H9 (cell line): ENCODE measurements around the gene ZIC5. TPM values are rescaled to one million over a fixed set of nuclear protein-coding genes. Genes with fewer than 3 reads are reported as not detected.

Experiments
- DNase-seq: peaks from one replicate; pipeline ENCODE4 v3.0.0-alpha.2; 2017
- H2AFZ ChIP-seq: one replicate; pipeline ENCODE4 v1.6.1; 2013; ENCODE audit warnings: mild to moderate bottlenecking, low read length, control low read depth, moderate library complexity
- H2AK5ac ChIP-seq: 2 replicates; pipeline ENCODE4 v1.6.1; 2013; ENCODE audit warnings: low read length, control low read depth, mixed read lengths; ENCODE audit not compliant: insufficient read length
- H2BK120ac ChIP-seq: one replicate; pipeline ENCODE4 v1.6.1; 2013; ENCODE audit warnings: low read depth, mild to moderate bottlenecking, low read length, control low read depth, inconsistent platforms; ENCODE audit not compliant: poor library complexity, severe bottlenecking
- H2BK12ac ChIP-seq: 2 replicates; pipeline ENCODE4 v1.6.1; 2013; ENCODE audit warnings: low read length, control low read depth, mixed read lengths, low read depth; ENCODE audit not compliant: insufficient read length
- H2BK15ac ChIP-seq: 2 replicates; pipeline ENCODE4 v1.6.1; 2013; ENCODE audit warnings: low read depth, low read length, control low read depth
- H2BK20ac ChIP-seq: one replicate; pipeline ENCODE4 v1.6.1; 2013; ENCODE audit warnings: low read depth, mild to moderate bottlenecking, low read length, control low read depth, inconsistent platforms; ENCODE audit not compliant: poor library complexity, severe bottlenecking
- H2BK5ac ChIP-seq: 2 replicates; pipeline ENCODE4 v1.6.1; 2013; ENCODE audit warnings: low read length, control low read depth, mixed read lengths; ENCODE audit not compliant: insufficient read length
- H3K14ac ChIP-seq: 2 replicates; pipeline ENCODE4 v1.6.1; 2013; ENCODE audit warnings: low read length, control low read depth; ENCODE audit not compliant: insufficient read depth
- H3K18ac ChIP-seq: 2 replicates; pipeline ENCODE4 v1.6.1; 2013; ENCODE audit warnings: low read depth, mild to moderate bottlenecking, mixed read lengths, low read length, control low read depth; ENCODE audit not compliant: insufficient read length
- H3K23ac ChIP-seq: 2 replicates; pipeline ENCODE4 v1.6.1; 2013; ENCODE audit warnings: low read length, control low read depth, mixed read lengths, low read depth; ENCODE audit not compliant: insufficient read length
- H3K23me2 ChIP-seq: 2 replicates; pipeline ENCODE4 v1.6.1; 2013; ENCODE audit warnings: low read depth, mild to moderate bottlenecking, mixed read lengths, low read length, control low read depth; ENCODE audit not compliant: insufficient read length, poor library complexity, severe bottlenecking
- H3K27ac ChIP-seq: 2 replicates; pipeline ENCODE4 v1.5.1; 2013; ENCODE audit warnings: low read length, control low read depth, mixed read lengths, low read depth; ENCODE audit not compliant: insufficient read length
- H3K27me3 ChIP-seq: 2 replicates; pipeline ENCODE4 v1.6.1; 2013; ENCODE audit warnings: low read length, control low read depth, inconsistent platforms; ENCODE audit not compliant: insufficient read depth
- H3K4ac ChIP-seq: 2 replicates; pipeline ENCODE4 v1.6.1; 2013; ENCODE audit warnings: low read depth, mild to moderate bottlenecking, control low read depth, inconsistent platforms, low read length, moderate library complexity
- H3K4me1 ChIP-seq: 2 replicates; pipeline ENCODE4 v1.6.1; 2013; ENCODE audit warnings: low read length, control low read depth, inconsistent platforms; ENCODE audit not compliant: insufficient read depth
- H3K4me2 ChIP-seq: 2 replicates; pipeline ENCODE4 v1.6.1; 2013; ENCODE audit warnings: low read length, control low read depth, mixed read lengths; ENCODE audit not compliant: insufficient read length, insufficient read depth
- H3K56ac ChIP-seq: 2 replicates; pipeline ENCODE4 v1.6.1; 2013; ENCODE audit warnings: low read depth, mild to moderate bottlenecking, mixed read lengths, low read length, control low read depth; ENCODE audit not compliant: insufficient read length
- H3K79me1 ChIP-seq: 2 replicates; pipeline ENCODE4 v1.6.1; 2013; ENCODE audit warnings: low read depth, mild to moderate bottlenecking, moderate library complexity, low read length, control low read depth, inconsistent platforms; ENCODE audit not compliant: insufficient read depth, poor library complexity, severe bottlenecking
- H3K79me2 ChIP-seq: 2 replicates; pipeline ENCODE4 v1.6.1; 2013; ENCODE audit warnings: low read length, control low read depth, inconsistent platforms; ENCODE audit not compliant: insufficient read depth
- H3K9ac ChIP-seq: 2 replicates; pipeline ENCODE4 v1.6.1; 2013; ENCODE audit warnings: low read length, control low read depth, mixed read lengths; ENCODE audit not compliant: insufficient read length; ENCODE audit errors: extremely low read depth
- H3K9me3 ChIP-seq: one replicate; pipeline ENCODE4 v1.6.1; 2013; ENCODE audit warnings: low read depth, low read length, inconsistent platforms; ENCODE audit not compliant: control insufficient read depth
- H3T11ph ChIP-seq: one replicate; pipeline ENCODE4 v1.6.1; 2013; ENCODE audit warnings: mild to moderate bottlenecking, low read length, control low read depth, inconsistent platforms
- H4K20me1 ChIP-seq: one replicate; pipeline ENCODE4 v1.6.1; 2013; ENCODE audit not compliant: control insufficient read depth, insufficient read length, insufficient read depth
- H4K5ac ChIP-seq: 2 replicates; pipeline ENCODE4 v1.6.1; 2013; ENCODE audit warnings: low read depth, mild to moderate bottlenecking, mixed read lengths, low read length, control low read depth; ENCODE audit not compliant: insufficient read length
- H4K8ac ChIP-seq: replicated peaks from 2 replicates; pipeline ENCODE4 v1.6.1; 2013; ENCODE audit warnings: low read length, control low read depth, mixed read lengths, low read depth; ENCODE audit not compliant: insufficient read length
- H4K91ac ChIP-seq: 2 replicates; pipeline ENCODE4 v1.6.1; 2013; ENCODE audit warnings: low read depth, mild to moderate bottlenecking, moderate library complexity, mixed read lengths, low read length, control low read depth; ENCODE audit not compliant: insufficient read length
- H3K27ac Mint-ChIP-seq, 3 experiments: 2 replicates in 2 of 3; 3 replicates in 1 of 3; pipeline ENCODE4 v1.8.0; 2020 to 2021; ENCODE audit warnings: mixed read lengths in 3 of 3, mild to moderate bottlenecking in 1 of 3, moderate library complexity in 1 of 3
- H3K27me3 Mint-ChIP-seq: 2 replicates; pipeline ENCODE4 v1.8.0; 2021; ENCODE audit warnings: low read depth, mild to moderate bottlenecking, moderate library complexity, mixed read lengths
- H3K36me3 Mint-ChIP-seq, 3 experiments: 2 replicates in 2 of 3; 3 replicates in 1 of 3; pipeline ENCODE4 v1.8.0; 2020 to 2021; ENCODE audit warnings: low read depth in 3 of 3, mixed read lengths in 3 of 3; ENCODE audit not compliant: insufficient read depth in 1 of 3
- H3K4me1 Mint-ChIP-seq, 2 experiments: 2 replicates each; pipeline ENCODE4 v1.8.0; 2020; ENCODE audit warnings: mixed read lengths in 2 of 2
- H3K4me3 Mint-ChIP-seq, 2 experiments: 2 replicates in 1 of 2; 3 replicates in 1 of 2; pipeline ENCODE4 v1.8.0; 2020 to 2021; ENCODE audit warnings: mild to moderate bottlenecking in 2 of 2, mixed read lengths in 2 of 2, moderate library complexity in 1 of 2
- H3K9me3 Mint-ChIP-seq, 2 experiments: 2 replicates in 1 of 2; 3 replicates in 1 of 2; pipeline ENCODE4 v1.8.0; 2020; ENCODE audit warnings: mild to moderate bottlenecking in 2 of 2, mixed read lengths in 2 of 2, moderate library complexity in 1 of 2
- WGBS: extraction: QIAGEN DNeasy Blood & Tissue Kit; methylation state at CpG from one replicate; pipeline ENCODE4 v1.1.7; 2013; ENCODE audit warnings: missing lambda C conversion rate, low lambda C conversion rate, mixed read lengths; ENCODE audit not compliant: insufficient read length; ENCODE audit errors: extremely low coverage; 5-methylcytosine and 5-hydroxymethylcytosine counted together
- total RNA-seq: library from RNA; stranded (reverse); gene quantifications from 2 replicates; pipeline ENCODE4 v1.2.1, GENCODE V29; 2021
- TF ChIP-seq, protein P1 (sequence below): fragments of 200-600 bp; sonication (generic); conservative IDR thresholded peaks from 3 replicates; pipeline ENCODE4 v1.8.0; 2021; ENCODE audit warnings: antibody characterized with exemption, mild to moderate bottlenecking

The ZIC5 gene
- total RNA-seq, 1 experiment from 2014 or later: 51.9 TPM

DNA sequence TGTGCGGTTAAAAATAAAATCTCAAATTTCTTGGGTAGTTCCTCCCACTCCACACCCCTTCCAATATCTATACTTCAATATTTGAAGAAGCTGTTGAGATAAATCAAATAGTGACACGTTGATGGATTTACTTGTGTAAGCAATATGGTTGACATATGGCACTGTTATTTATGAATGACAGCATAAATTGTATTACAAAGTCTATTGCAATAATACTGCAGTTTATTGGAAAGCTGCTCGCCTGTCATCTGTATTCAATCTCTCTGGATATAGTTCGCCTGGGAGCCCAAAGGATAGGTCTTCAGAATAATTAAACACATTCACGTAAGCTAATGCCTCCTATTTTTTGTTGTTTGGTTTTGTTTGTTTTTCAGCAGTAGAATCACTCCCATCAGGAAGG is 5.0 kb upstream of the ZIC5 start:
- peaks cover 10% of the 10 kb centered on the region; the same call in 1 of the 2 replicates for H3K4me1 ChIP-seq

More for the DNA sequence above, 5.0 kb upstream of the ZIC5 start:
- Histone ChIP-seq H2AK5ac (no peak overlapping the region), H3K79me1 (no peaks in the 10 kb centered on the region), H3K14ac (no peak overlapping the region), H3K23me2 (peaks cover 37% of the 10 kb centered on the region), H3K79me2 (no peaks in the 10 kb centered on the region), H4K8ac (no peak overlapping the region), H4K20me1 (no peaks in the 10 kb centered on the region), H3K18ac (no peak overlapping the region), H4K91ac (no peak overlapping the region), H3K4me2 (no peak overlapping the region), H3K27me3 (peaks cover 4% of the 10 kb centered on the region; the same call in 1 of the 2 replicates), H3K9ac (no peak overlapping the region), H3K56ac (no peak overlapping the region), H4K5ac (no peak overlapping the region), H3K9me3 (no peaks in the 10 kb centered on the region), H3K27ac (no peak overlapping the region), H3K23ac (no peak overlapping the region), H3T11ph (no peak overlapping the region), H2AFZ (no peak overlapping the region), H2BK12ac (no peak overlapping the region), H2BK5ac (no peak overlapping the region), H2BK15ac (no peak overlapping the region), H2BK20ac (no peak overlapping the region), H2BK120ac (no peak overlapping the region), H3K4ac (no peak overlapping the region)
- H3K36me3 Mint-ChIP-seq: no peaks in the 10 kb centered on the region
- H3K9me3 Mint-ChIP-seq: peaks cover 0 to 4% of the 10 kb centered on the region in 2 experiments; a peak in 1 of 5 replicates
- WGBS: no CpG with 5 or more reads among the region's 5 CpGs
- DNase-seq: no peak
- TF ChIP-seq, protein P1, sequence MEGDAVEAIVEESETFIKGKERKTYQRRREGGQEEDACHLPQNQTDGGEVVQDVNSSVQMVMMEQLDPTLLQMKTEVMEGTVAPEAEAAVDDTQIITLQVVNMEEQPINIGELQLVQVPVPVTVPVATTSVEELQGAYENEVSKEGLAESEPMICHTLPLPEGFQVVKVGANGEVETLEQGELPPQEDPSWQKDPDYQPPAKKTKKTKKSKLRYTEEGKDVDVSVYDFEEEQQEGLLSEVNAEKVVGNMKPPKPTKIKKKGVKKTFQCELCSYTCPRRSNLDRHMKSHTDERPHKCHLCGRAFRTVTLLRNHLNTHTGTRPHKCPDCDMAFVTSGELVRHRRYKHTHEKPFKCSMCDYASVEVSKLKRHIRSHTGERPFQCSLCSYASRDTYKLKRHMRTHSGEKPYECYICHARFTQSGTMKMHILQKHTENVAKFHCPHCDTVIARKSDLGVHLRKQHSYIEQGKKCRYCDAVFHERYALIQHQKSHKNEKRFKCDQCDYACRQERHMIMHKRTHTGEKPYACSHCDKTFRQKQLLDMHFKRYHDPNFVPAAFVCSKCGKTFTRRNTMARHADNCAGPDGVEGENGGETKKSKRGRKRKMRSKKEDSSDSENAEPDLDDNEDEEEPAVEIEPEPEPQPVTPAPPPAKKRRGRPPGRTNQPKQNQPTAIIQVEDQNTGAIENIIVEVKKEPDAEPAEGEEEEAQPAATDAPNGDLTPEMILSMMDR: no peak
- H3K4me3 Mint-ChIP-seq: peak overlapping the region in 1 of 2 experiments; percentile 85; a peak in 2 of 5 replicates
- no peak overlapping the region for H3K27ac Mint-ChIP-seq
- H3K4me1 Mint-ChIP-seq: peaks cover 64 to 66% of the 10 kb centered on the region in 2 experiments
- peaks cover 34% of the 10 kb centered on the region for H3K27me3 Mint-ChIP-seq
